LHCN-M2 (cell line): ENCODE results near the gene STXBP5L. TPM values are rescaled to one million over a fixed set of nuclear protein-coding genes. Genes with fewer than 3 reads are reported as not detected.
A peak's percentile ranks its signal among the peaks of the same experiment; 100 is the strongest.
"Not testable (repeated sequence)": the region's sequence is repeated elsewhere in the genome, so short reads cannot be mapped to it uniquely, and the experiment has no call there.

Source experiments
- DNase-seq: peaks from one replicate; pipeline ENCODE4 v3.0.0-alpha.2; 2012; ENCODE audit warnings: low read depth
- total RNA-seq: library from RNA; depleted of rRNA; stranded (reverse); fragments of >200 nt; gene quantifications from 2 replicates; pipeline ENCODE4 v1.2.3, GENCODE V29; 2014; rRNA removed

STXBP5L gene
- total RNA-seq, 1 experiment from 2014 or later, result under 0.01 TPM

DNA sequence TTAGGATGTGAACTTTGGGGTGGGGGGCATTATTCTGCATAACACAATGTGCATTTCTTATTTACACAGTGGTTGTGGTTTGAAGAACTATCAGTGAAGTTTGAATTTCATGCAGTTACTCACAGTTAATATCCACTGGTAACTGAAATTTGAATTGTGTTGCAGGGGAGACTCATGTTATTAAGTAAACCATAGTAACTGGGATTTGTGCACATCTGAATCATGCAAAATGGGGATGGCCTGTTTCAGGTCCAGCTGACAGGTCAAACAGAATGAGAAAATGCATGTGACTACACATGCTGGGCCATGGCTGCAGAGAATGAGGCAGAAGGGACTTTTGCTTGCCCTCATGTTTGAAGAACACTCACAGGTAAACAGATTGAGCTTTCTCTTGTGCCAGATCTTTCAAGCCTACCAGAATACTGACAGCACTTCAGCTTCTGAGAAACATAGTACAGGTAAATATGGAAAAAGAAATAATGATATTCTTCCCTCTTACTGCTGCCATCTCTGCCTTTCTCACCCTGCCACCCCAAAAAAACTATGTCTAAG lies 522.7 kb downstream of the STXBP5L start:
- no peak for DNase-seq

DNA sequence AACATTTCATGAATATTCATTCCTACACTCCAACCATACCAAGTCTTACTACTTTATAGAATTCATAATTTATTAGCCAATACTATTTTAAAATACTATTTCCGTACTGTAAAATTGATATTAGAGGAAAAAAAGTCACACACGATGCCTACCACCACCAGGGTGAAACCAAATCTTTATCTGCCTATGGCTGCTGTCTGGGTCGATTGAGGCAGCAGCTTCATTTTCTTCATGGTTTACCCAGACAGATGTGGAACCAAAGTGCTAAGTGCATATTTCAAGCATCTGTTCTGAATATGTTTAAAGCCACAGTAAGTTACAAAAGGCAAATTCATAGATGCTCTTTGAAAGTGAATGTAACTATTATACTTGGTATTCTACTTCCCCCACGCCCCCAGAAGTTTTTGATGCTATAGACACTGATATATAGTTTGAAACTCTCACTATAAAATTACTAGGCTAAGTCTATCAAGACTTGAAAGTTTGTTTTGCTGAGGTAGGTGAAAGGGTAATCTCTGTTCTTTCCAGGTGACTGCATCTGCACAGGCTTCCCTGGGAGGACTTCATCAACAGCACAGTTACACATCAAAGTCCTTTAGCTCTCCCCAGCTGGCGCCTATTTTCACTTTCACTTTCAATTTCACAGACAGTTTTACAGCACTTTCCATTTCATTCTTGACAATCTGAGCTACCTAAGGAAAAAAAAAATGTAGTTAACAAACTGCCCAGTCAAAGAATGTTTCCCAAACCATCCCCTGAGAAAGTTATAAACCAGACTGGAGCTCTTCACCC lies 523.9 kb downstream of the STXBP5L start:
- peak; percentile 56 for DNase-seq

GRCh38 chr3:121436074-121436473 lies 528.1 kb downstream of the STXBP5L start:
- DNase-seq, result no peak

DNA sequence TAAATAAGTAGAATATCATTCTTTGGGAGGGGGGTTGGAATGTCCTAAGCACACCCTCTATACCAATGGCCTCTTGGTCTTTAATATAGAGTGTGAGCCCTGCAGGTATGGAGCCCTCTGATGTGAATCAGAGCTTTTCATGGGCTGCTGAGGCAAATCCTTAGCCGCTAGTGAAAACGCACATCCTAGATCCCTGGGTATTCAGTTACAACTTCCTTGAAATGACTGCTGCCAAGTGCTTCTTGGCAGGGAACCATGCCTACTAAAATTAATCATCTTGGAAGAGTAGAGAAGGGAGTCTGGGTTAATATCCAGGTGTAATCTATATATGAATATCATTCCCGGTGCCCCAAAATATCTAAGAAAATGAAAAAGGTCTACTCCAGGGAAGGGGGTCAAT lies 528.6 kb downstream of the STXBP5L start:
- DNase-seq, result peak; percentile 24

GRCh38 chr3:121443456-121443855 lies 535.5 kb downstream of the STXBP5L start:
- DNase-seq, result no peak

DNA sequence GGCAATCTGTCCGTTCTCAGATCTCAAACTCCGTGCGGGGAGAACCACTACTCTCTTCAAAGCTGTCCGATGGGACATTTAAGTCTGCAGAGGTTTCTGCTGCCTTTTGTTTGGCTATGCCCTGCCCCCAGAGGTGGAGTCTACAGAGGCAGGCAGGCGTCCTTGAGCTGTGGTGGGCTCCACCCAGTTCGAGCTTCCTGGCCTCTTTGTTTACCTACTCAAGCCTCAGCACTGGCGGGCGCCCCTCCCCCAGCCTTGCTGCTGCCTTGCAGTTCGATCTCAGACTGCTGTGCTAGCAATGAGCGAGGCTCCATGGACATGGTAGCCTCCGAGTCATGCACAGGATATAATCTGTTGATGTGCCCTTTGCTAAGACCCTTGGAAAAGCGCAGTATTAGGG lies 543.7 kb downstream of the STXBP5L start:
- not testable (repeated sequence) for DNase-seq

GRCh38 chr3:121462565-121462964 lies 554.6 kb downstream of the STXBP5L start:
- no peak for DNase-seq

GRCh38 chr3:121463745-121464144 lies 555.7 kb downstream of the STXBP5L start:
- no peak for DNase-seq

- DNase-seq, result peak; percentile 49
These were observed 559.1 kb downstream of the STXBP5L start for GRCh38 chr3:121467085-121467484.

- no peak for DNase-seq
These were observed 565.0 kb downstream of the STXBP5L start for GRCh38 chr3:121473001-121473400.

Other genes with a start within 250 kb of the STXBP5L start
- gene HGD, start 226.0 kb upstream of the STXBP5L start, total RNA-seq, result 0.06 TPM in 2 replicates
- 23.9 and 31.1 TPM in 2 replicates for gene RABL3, start 165.7 kb upstream of the STXBP5L start, total RNA-seq
- gene GTF2E1, start 165.5 kb upstream of the STXBP5L start, total RNA-seq, result 19.4 and 21.6 TPM in 2 replicates